GM19043 (cell line): ENCODE measurements around the gene GRIK1.

Source experiments
- ATAC-seq: cut with Tn5 transposase; IDR thresholded peaks from one replicate; pipeline ENCODE4 v1.9.1; 2021; ENCODE audit warnings: low read depth; ENCODE audit not compliant: unreplicated experiment

GRIK1 gene

GRCh38 chr21:29568020-29568697, 371.6 kb downstream of the GRIK1 start:
- ATAC-seq, result no peak

DNA sequence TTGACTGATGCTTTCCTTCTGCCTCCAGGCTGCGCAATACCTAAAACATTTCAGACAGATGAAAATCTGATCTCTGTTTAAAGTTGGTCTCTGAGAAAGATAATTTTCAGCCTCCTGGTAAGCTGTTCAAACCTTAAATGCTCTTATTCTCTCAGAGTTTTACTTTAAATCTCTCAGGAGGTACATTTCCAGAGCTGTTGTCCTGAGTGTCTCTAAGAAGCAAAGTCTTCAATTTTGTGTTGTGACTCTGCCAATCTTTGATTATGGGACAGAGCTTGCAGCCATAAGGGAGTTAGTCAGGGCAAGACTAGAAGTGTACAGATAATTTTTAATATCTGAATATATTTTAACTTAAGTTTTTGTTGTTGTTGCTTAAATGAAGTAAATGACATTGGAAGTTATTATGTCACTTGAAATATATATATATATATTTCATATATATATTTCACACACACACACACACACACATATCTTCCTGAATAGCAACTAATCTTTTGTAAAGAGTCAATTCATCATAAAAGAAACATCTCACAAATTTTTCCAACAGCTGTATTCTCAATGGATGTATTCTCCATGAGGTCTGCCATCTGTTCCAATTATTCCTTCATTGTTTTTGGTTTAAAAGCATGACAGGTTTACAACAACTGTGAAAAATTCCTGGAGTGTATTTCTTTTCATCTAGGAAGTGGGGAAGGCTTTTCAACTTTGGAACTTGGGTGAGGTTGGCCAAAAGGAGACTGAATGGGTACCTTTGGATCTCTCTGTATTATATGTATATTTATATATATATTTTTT, 381.7 kb downstream of the GRIK1 start:
- ATAC-seq, result no peak

DNA sequence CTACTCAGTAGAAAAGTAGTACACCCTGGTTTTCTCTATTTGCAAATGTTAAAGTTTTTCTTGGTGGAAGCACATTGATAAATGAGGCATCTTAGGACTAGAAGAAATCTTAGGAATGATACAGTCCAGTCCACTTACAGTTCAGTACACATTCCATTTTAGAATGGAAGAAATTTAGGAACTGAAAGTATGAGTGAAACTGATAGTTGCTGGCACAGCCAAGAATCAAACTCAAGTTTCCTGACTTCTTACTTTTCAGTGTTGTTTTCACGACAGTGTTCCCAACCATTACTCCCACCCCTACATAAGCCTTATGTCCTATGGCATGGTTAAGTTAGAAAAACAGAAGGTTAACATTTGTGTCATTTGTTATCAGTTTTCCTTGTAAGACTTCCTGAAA, 382.6 kb downstream of the GRIK1 start:
- no peak for ATAC-seq

DNA sequence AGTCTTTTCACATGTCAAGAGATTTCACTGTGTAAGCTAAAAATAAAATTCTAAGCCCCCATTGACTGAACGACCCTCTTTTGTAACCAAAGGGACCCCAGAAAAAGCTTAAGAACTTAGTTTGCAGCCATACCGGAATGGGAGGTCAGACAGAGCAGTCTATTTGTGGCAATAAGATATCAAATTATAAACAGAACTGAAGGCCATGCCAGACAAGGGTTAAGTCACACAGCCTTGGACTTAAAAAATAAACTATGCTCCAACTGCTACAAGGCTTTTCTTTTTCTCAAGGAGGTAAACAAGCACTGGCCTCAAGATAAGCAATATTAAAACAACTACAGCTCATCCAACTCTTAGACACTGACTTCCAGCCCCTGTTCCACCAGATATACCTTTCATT, 384.2 kb downstream of the GRIK1 start:
- ATAC-seq, result no peak

GRCh38 chr21:29550205-29550604, 389.6 kb downstream of the GRIK1 start:
- ATAC-seq, result no peak

DNA sequence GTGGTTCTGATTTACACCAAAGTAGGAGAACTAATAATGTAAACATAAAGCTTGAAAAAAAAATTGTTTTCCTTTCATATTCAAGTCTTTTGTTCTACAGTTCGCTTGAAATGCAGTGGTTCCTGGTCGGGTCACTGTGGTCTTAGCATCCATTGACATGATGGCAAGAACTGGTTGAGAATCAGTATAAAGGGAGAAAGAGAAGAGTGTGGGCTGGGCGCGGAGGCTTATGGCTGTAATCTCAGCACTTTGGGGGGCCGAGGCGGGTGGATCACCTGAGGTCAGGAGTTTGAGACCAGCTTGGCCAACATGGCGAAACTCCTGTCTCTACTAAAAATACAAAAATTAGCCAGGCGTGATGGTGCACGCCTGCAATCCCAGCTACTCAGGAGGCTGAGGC, 390.2 kb downstream of the GRIK1 start:
- ATAC-seq, result no peak

- no peak for ATAC-seq
Observed at GRCh38 chr21:29547998-29548397, 391.8 kb downstream of the GRIK1 start.

GRCh38 chr21:29546071-29546470, 393.7 kb downstream of the GRIK1 start:
- no peak for ATAC-seq

- ATAC-seq, result no peak
Observed at GRCh38 chr21:29540289-29540688, 399.5 kb downstream of the GRIK1 start.

- no peak for ATAC-seq
Observed at GRCh38 chr21:29538115-29538514, 401.7 kb downstream of the GRIK1 start.

GRCh38 chr21:29534448-29534847, 405.3 kb downstream of the GRIK1 start:
- ATAC-seq, result no peak

- ATAC-seq, result no peak
Observed at GRCh38 chr21:29529139-29529538, 410.7 kb downstream of the GRIK1 start.

DNA sequence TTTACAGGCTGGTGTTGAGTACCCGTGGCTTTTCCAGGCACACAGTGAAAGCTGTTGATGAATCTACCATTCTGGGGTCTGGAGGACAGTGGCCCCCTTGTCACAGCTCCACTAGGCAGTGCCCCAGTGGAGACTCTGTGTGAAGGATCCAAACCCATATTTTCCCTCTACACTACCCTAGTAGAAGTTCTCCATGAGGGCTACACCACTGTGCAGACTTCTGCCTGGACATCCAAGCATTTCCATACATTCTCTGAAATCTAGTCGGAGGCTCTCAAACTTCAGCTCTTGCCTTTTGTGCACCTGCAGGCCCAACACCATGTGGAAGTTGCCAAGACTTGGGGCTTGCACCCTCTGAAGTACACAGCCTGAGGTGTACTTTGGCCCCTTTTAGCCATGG, 413.3 kb downstream of the GRIK1 start:
- no peak for ATAC-seq

- ATAC-seq, result no peak
Observed at GRCh38 chr21:29524055-29524454, 415.7 kb downstream of the GRIK1 start.

DNA sequence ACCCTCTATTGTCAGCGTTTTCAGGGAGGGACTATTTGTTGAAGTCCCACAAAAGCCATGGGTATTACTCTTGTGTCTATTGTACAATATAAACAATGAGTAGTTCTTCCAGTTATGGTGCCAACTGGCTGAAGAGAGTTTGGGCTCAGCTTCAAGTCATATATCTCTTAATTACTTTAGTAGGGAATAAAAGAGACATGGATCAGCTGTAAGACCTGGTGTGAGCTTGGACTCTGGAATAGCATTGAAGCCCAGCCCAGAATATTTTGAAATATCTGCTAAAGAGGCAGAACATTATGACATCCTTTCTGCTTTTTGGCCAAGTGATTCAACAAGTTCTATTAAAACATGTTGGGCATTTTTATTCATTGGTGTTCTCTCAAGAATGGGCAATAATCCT, 416.1 kb downstream of the GRIK1 start:
- ATAC-seq, result no peak

DNA sequence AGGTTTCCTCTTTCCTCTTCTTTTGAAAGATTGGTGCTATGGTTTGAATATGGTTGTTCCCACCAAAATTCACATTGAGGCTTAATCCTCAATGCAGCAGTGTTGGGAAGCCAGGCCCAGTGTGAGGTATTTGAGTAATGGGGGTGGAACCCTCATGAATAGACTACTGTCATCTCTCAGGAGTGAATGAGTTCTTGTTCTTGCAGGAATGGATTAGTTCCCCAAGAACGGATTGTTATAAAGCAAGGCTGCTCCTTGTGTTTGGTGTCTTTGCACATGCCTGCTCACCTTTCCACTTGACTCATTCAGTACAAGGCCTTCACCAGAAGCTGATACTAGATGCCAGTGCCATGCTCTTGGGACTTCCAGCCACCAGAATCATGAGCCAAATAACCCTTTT, 417.9 kb downstream of the GRIK1 start:
- no peak for ATAC-seq

DNA sequence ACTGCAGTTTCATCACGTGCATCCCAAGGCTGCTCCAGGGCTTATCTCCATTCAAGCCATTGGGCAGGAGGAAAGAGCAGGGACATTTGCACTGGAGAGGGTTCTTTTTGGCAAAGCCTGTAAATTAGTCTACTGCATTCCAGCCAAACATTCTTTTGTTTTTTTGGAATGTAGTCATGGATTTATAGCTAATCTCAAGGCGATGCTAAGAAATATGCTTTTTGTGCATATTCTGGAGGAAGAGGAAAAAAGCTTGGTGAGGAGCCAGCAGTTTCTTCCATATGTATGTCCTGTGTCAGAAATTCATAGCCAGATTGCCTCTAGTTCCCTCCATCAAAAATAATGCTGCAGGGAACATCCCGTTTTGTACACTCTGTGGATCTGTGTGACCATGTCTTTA, 419.6 kb downstream of the GRIK1 start:
- no peak for ATAC-seq

- ATAC-seq, result no peak
Observed at GRCh38 chr21:29514652-29515247, 425.0 kb downstream of the GRIK1 start.

- no peak for ATAC-seq
Observed at GRCh38 chr21:29513535-29513934, 426.3 kb downstream of the GRIK1 start.

DNA sequence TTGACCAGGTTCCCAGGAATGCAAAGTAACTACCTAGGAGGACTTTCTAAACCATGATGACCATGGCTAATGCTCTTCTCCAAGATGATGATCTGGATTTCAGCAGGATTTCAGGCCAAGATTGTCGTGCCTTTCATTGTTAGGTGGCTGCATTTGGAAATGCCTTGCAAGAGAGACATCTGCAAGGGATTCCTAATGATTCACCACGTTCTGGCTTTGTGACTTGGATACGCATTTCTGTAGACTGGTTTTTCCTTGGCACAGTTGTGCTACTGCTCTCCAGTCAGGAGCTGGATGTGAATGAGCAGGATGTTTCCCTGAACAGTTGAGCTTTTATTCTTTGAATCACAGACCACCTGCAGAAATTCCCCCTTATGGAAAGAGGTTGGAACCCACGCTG, 428.7 kb downstream of the GRIK1 start:
- no peak for ATAC-seq

GRCh38 chr21:29509121-29509520, 430.7 kb downstream of the GRIK1 start:
- ATAC-seq, result no peak

DNA sequence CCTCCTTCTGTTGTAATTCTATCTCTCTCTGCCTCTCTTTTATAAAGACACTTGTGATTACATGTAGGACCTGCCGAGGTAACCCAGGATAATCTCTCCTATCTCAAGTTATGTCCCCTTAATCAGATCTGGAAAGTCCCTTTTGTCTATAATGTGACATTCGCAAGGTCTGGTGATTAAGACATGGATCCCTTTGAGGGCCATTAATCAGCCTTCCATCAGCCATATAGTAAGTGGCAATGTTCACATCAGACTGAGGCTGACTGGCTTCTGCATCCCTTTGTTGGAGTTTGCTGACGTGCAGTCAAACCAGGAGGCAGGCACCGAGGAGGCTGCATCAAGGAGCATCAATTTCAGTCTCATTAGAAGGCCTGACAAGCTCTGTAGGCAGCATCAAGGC, 431.5 kb downstream of the GRIK1 start:
- no peak for ATAC-seq
